ENCODE data around the gene SLC28A2.
"Not testable (repeated sequence)": the region's sequence is repeated elsewhere in the genome, so short reads cannot be mapped to it uniquely, and the experiment has no call there.

Gene SLC28A2

GRCh38 chr15:45251888-45252287 lies at the start of gene SLC28A2:
SLC28A2 (plus strand) TSS chr15:45252234; CDS start chr15:45253216, 982 bp downstream.
- no peak for DNase-seq

GRCh38 chr15:45203182-45203581 lies 48.9 kb upstream of the SLC28A2 start:
- DNase-seq: no peak

GRCh38 chr15:45205192-45205591 lies 46.8 kb upstream of the SLC28A2 start:
- DNase-seq: peak; percentile 12

GRCh38 chr15:45212493-45212892 lies 39.5 kb upstream of the SLC28A2 start:
- DNase-seq: no peak

- no peak for DNase-seq
Observed at GRCh38 chr15:45221053-45221599, 30.9 kb upstream of the SLC28A2 start.

- no peak for DNase-seq
Observed at GRCh38 chr15:45221967-45222366, 30.1 kb upstream of the SLC28A2 start.

- no peak for DNase-seq
Observed at GRCh38 chr15:45224621-45225217, 27.3 kb upstream of the SLC28A2 start.

GRCh38 chr15:45225506-45226273 lies 26.3 kb upstream of the SLC28A2 start:
- DNase-seq: no peak

GRCh38 chr15:45228931-45229330 lies 23.1 kb upstream of the SLC28A2 start:
- no peak for DNase-seq

GRCh38 chr15:45230245-45230965 lies 21.6 kb upstream of the SLC28A2 start:
- DNase-seq: no peak

GRCh38 chr15:45231132-45231531 lies 20.9 kb upstream of the SLC28A2 start:
- no peak for DNase-seq

GRCh38 chr15:45231864-45232562 lies 20.0 kb upstream of the SLC28A2 start:
- no peak for DNase-seq

- no peak for DNase-seq
Observed at GRCh38 chr15:45234562-45235235, 17.3 kb upstream of the SLC28A2 start.

GRCh38 chr15:45236806-45237205 lies 15.2 kb upstream of the SLC28A2 start:
- not testable (repeated sequence) for DNase-seq

GRCh38 chr15:45242289-45242688 lies 9.7 kb upstream of the SLC28A2 start:
- DNase-seq: no peak

GRCh38 chr15:45249125-45249780 lies 2.8 kb upstream of the SLC28A2 start:
- no peak for DNase-seq

- DNase-seq: no peak
Observed at GRCh38 chr15:45253330-45253729, 1.3 kb downstream of the SLC28A2 start.

GRCh38 chr15:45254405-45254804 lies 2.4 kb downstream of the SLC28A2 start:
- no peak for DNase-seq

- DNase-seq: not testable (repeated sequence)
Observed at GRCh38 chr15:45254824-45255223, 2.8 kb downstream of the SLC28A2 start.

- no peak for DNase-seq
Observed at GRCh38 chr15:45259796-45260195, 7.8 kb downstream of the SLC28A2 start.

GRCh38 chr15:45262906-45263461 lies 10.9 kb downstream of the SLC28A2 start:
- no peak for DNase-seq

Measured in DMS153 (cell line).